T-helper 2 cell treated with Interferon-gamma antibody and Interleukin-4, amounts not matched to agents 5 μg/mL and 100 μg/mL, for 36 hours (primary cell): Measurements from ENCODE around the gene EXOC2.
"Not testable (repeated sequence)": the region's sequence is repeated elsewhere in the genome, so short reads cannot be mapped to it uniquely, and the experiment has no call there.

Source experiments
- DNase-seq: peaks from one replicate; pipeline ENCODE4 v3.0.0; 2021; ENCODE audit warnings: low spot score
- H3K27ac Mint-ChIP-seq: one replicate; pipeline ENCODE4 v1.8.0; 2021; ENCODE audit warnings: mild to moderate bottlenecking, mixed read lengths
- H3K27me3 Mint-ChIP-seq: one replicate; pipeline ENCODE4 v1.8.0; 2021; ENCODE audit warnings: low read depth, mixed read lengths
- H3K36me3 Mint-ChIP-seq: one replicate; pipeline ENCODE4 v1.8.0; 2021; ENCODE audit warnings: low read depth, mixed read lengths
- H3K4me1 Mint-ChIP-seq: one replicate; pipeline ENCODE4 v1.8.0; 2021; ENCODE audit warnings: low read depth, mixed read lengths
- H3K4me3 Mint-ChIP-seq: one replicate; pipeline ENCODE4 v1.8.0; 2022; ENCODE audit warnings: mild to moderate bottlenecking, moderate library complexity, mixed read lengths
- H3K9me3 Mint-ChIP-seq: one replicate; pipeline ENCODE4 v1.8.0; 2021; ENCODE audit warnings: mixed read lengths

EXOC2 gene

GRCh38 chr6:704046-704445 lies 11.1 kb upstream of the EXOC2 start:
- Mint-ChIP-seq H3K4me3 (no peak overlapping the region), H3K27ac (no peak overlapping the region), H3K27me3 (peaks cover 27% of the 10 kb centered on the region), H3K9me3 (no peaks in the 10 kb centered on the region), H3K4me1 (peaks cover 12% of the 10 kb centered on the region), H3K36me3 (no peaks in the 10 kb centered on the region)
- DNase-seq: no peak

GRCh38 chr6:703552-703951 lies 10.6 kb upstream of the EXOC2 start:
- H3K27ac Mint-ChIP-seq: no peak overlapping the region
- H3K36me3 Mint-ChIP-seq: no peaks in the 10 kb centered on the region
- no peak overlapping the region for H3K4me3 Mint-ChIP-seq
- H3K9me3 Mint-ChIP-seq: no peaks in the 10 kb centered on the region
- H3K4me1 Mint-ChIP-seq: peaks cover 12% of the 10 kb centered on the region
- no peak for DNase-seq
- peaks cover 27% of the 10 kb centered on the region for H3K27me3 Mint-ChIP-seq

- Mint-ChIP-seq H3K9me3 (no peaks in the 10 kb centered on the region), H3K4me1 (peaks cover 7% of the 10 kb centered on the region), H3K4me3 (no peak overlapping the region), H3K27me3 (peaks cover 25% of the 10 kb centered on the region), H3K36me3 (no peaks in the 10 kb centered on the region), H3K27ac (no peak overlapping the region)
- DNase-seq: no peak
These were observed 9.0 kb upstream of the EXOC2 start for GRCh38 chr6:701700-702479.

- H3K36me3 Mint-ChIP-seq: no peaks in the 10 kb centered on the region
- H3K27me3 Mint-ChIP-seq: peaks cover 23% of the 10 kb centered on the region
- H3K27ac Mint-ChIP-seq: no peak overlapping the region
- H3K4me3 Mint-ChIP-seq: no peak overlapping the region
- no peak for DNase-seq
- peaks cover 6% of the 10 kb centered on the region for H3K4me1 Mint-ChIP-seq
- H3K9me3 Mint-ChIP-seq: no peaks in the 10 kb centered on the region
These were observed 8.3 kb upstream of the EXOC2 start for GRCh38 chr6:701215-701614.

GRCh38 chr6:700490-700889 lies 7.6 kb upstream of the EXOC2 start:
- Mint-ChIP-seq H3K36me3 (no peaks in the 10 kb centered on the region), H3K27me3 (peaks cover 23% of the 10 kb centered on the region), H3K4me1 (peaks cover 6% of the 10 kb centered on the region), H3K9me3 (no peaks in the 10 kb centered on the region), H3K4me3 (no peak overlapping the region), H3K27ac (no peak overlapping the region)
- no peak for DNase-seq

GRCh38 chr6:699319-699718 lies 6.4 kb upstream of the EXOC2 start:
- no peak overlapping the region for H3K27ac Mint-ChIP-seq
- peaks cover 20% of the 10 kb centered on the region for H3K27me3 Mint-ChIP-seq
- H3K4me1 Mint-ChIP-seq: peaks cover 5% of the 10 kb centered on the region
- no peaks in the 10 kb centered on the region for H3K9me3 Mint-ChIP-seq
- H3K4me3 Mint-ChIP-seq: no peak overlapping the region
- no peaks in the 10 kb centered on the region for H3K36me3 Mint-ChIP-seq
- DNase-seq: no peak

- DNase-seq, H3K4me3 Mint-ChIP-seq, H3K36me3 Mint-ChIP-seq, H3K9me3 Mint-ChIP-seq, H3K27me3 Mint-ChIP-seq, H3K27ac Mint-ChIP-seq: not testable (repeated sequence)
- peaks cover 28% of the 10 kb centered on the region for H3K4me1 Mint-ChIP-seq
These were observed 1.6 kb upstream of the EXOC2 start for GRCh38 chr6:694431-695126.

GRCh38 chr6:693723-694009 lies 727 bp upstream of the EXOC2 start:
- H3K4me3 Mint-ChIP-seq: peak overlapping the region; percentile 95
- H3K27me3 Mint-ChIP-seq: no peaks in the 10 kb centered on the region
- no peak for DNase-seq
- peaks cover 4% of the 10 kb centered on the region for H3K36me3 Mint-ChIP-seq
- no peaks in the 10 kb centered on the region for H3K9me3 Mint-ChIP-seq
- H3K27ac Mint-ChIP-seq: peak overlapping the region; percentile 86
- H3K4me1 Mint-ChIP-seq: peaks cover 30% of the 10 kb centered on the region

GRCh38 chr6:692356-692851 lies 535 bp downstream of the EXOC2 start:
- H3K4me3 Mint-ChIP-seq: peak overlapping the region; percentile 93
- H3K27me3 Mint-ChIP-seq: no peaks in the 10 kb centered on the region
- peaks cover 30% of the 10 kb centered on the region for H3K4me1 Mint-ChIP-seq
- DNase-seq: peak; percentile 76
- no peaks in the 10 kb centered on the region for H3K9me3 Mint-ChIP-seq
- peak overlapping the region; percentile 89 for H3K27ac Mint-ChIP-seq
- H3K36me3 Mint-ChIP-seq: peaks cover 4% of the 10 kb centered on the region

GRCh38 chr6:689223-689622 lies 3.7 kb downstream of the EXOC2 start:
- peaks cover 11% of the 10 kb centered on the region for H3K36me3 Mint-ChIP-seq
- H3K27me3 Mint-ChIP-seq: no peaks in the 10 kb centered on the region
- H3K4me1 Mint-ChIP-seq: peaks cover 39% of the 10 kb centered on the region
- DNase-seq: no peak
- H3K4me3 Mint-ChIP-seq: no peak overlapping the region
- no peaks in the 10 kb centered on the region for H3K9me3 Mint-ChIP-seq
- H3K27ac Mint-ChIP-seq: no peak overlapping the region

- no peaks in the 10 kb centered on the region for H3K27me3 Mint-ChIP-seq
- H3K36me3 Mint-ChIP-seq: peaks cover 15% of the 10 kb centered on the region
- no peak overlapping the region for H3K27ac Mint-ChIP-seq
- DNase-seq: no peak
- no peaks in the 10 kb centered on the region for H3K9me3 Mint-ChIP-seq
- H3K4me1 Mint-ChIP-seq: peaks cover 40% of the 10 kb centered on the region
- H3K4me3 Mint-ChIP-seq: no peak overlapping the region
These were observed 6.4 kb downstream of the EXOC2 start for GRCh38 chr6:686497-686896.

- peaks cover 38% of the 10 kb centered on the region for H3K4me1 Mint-ChIP-seq
- peaks cover 13% of the 10 kb centered on the region for H3K36me3 Mint-ChIP-seq
These were observed 7.9 kb downstream of the EXOC2 start for GRCh38 chr6:684831-685636.

GRCh38 chr6:683742-684440 lies 9.0 kb downstream of the EXOC2 start:
- Mint-ChIP-seq H3K9me3 (no peaks in the 10 kb centered on the region), H3K27me3 (no peaks in the 10 kb centered on the region), H3K4me1 (peaks cover 35% of the 10 kb centered on the region), H3K27ac (peak overlapping the region; percentile 58), H3K4me3 (peak overlapping the region; percentile 76), H3K36me3 (peaks cover 11% of the 10 kb centered on the region)
- no peak for DNase-seq

More at GRCh38 chr6:684831-685636, 7.9 kb downstream of the EXOC2 start:
- peak; percentile 54 for DNase-seq
- Mint-ChIP-seq H3K27ac (peak overlapping the region; percentile 89), H3K27me3 (no peaks in the 10 kb centered on the region), H3K4me3 (peak overlapping the region; percentile 81), H3K9me3 (no peaks in the 10 kb centered on the region)
